ENCODE results near the gene PTH2. TPM values are rescaled to one million over a fixed set of nuclear protein-coding genes. Genes with fewer than 3 reads are reported as not detected.

The PTH2 gene
- total and polyA plus RNA-seq, 2 donors (not counting 3 experiments of a cell fraction or from before 2014, with no cell fraction given), result not detected

- H3K27me3 ChIP-seq (ENCODE audit: control insufficient read depth in 2 of 2, insufficient read depth in 2 of 2, low read length in 2 of 2), result no peaks in the 10 kb centered on the region
- dilution Hi-C loops (cut with MboI; ENCODE audit: extremely low pct_ligation_motif_present, low sequenced_read_pairs) (no loop called here), intact Hi-C loops (cut with micrococcal nuclease) (no loop called here)
- H4K20me1 ChIP-seq (replicated peaks; ENCODE audit: control insufficient read depth, extremely low read depth, insufficient read depth, low read length), result no peaks in the 10 kb centered on the region
- H3K4me2 ChIP-seq (ENCODE audit: insufficient read depth, low read length), result no peak overlapping the region
- no peaks in the 10 kb centered on the region for H3K9me1 ChIP-seq (replicated peaks; ENCODE audit: control insufficient read depth, extremely low read depth, insufficient read depth, low read length)
- ChIA-PET CTCF (interaction anchor here (0.9 to 3.6 kb wide), 10 partner anchors 13 to 204 kb away, joined by 3 to 17 read pairs (median 4); partner anchors contain the start of genes ALDH16A1, PIH1D1 and RPS11), POLR2A (interaction anchor here (0.9 kb wide), 1 partner anchor 19 kb away, joined by 3 read pairs; no protein-coding TSS in a partner anchor)
- no peaks in the 10 kb centered on the region for H3K9me3 ChIP-seq (replicated peaks; ENCODE audit: control insufficient read depth, insufficient read depth, low read length)
- TF ChIP-seq GATA2 (IDR thresholded peaks at IDR 0.05; ENCODE audit: insufficient read depth, insufficient read length, low read depth, low read length) (no peak), JUN (IDR thresholded peaks at IDR 0.05; ENCODE audit: borderline replicate concordance, insufficient read depth, insufficient read length, low read depth) (no peak), POLR2AphosphoS5 (IDR thresholded peaks at IDR 0.05; ENCODE audit: insufficient read depth, low read depth, low read length) (no peak), EZH2 (IDR thresholded peaks at IDR 0.05; ENCODE audit: borderline replicate concordance, low read depth, low read length, severe bottlenecking) (no peak), MYC (IDR thresholded peaks at IDR 0.05; ENCODE audit: low read depth, low read length) (no peak), CTCF (IDR thresholded peaks at IDR 0.05; ENCODE audit: extremely low read depth in 1 of 2, insufficient read depth in 1 of 2, low read depth in 1 of 2, low read length in 2 of 2) (no peak), FOS (IDR thresholded peaks at IDR 0.05; ENCODE audit: borderline replicate concordance, insufficient read depth, low read length) (no peak)
- TF ChIP-seq, protein P1, sequence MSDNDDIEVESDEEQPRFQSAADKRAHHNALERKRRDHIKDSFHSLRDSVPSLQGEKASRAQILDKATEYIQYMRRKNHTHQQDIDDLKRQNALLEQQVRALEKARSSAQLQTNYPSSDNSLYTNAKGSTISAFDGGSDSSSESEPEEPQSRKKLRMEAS (IDR thresholded peaks at IDR 0.05; ENCODE audit: insufficient read depth, insufficient read length), result no peak
- BruUV-seq (replicated peaks), result no TSS peak
- no peak overlapping the region for H3K9ac ChIP-seq (replicated peaks; ENCODE audit: extremely low read depth, insufficient read depth, low read length)
- DNase-seq (ENCODE audit: low read depth, low spot score), result no peak
- H3K79me2 ChIP-seq (ENCODE audit: control insufficient read depth, insufficient read depth, low read length), result no peaks in the 10 kb centered on the region
- H3K27ac ChIP-seq (ENCODE audit: insufficient read depth, low read depth, low read length), result no peak overlapping the region
- H2AFZ ChIP-seq (ENCODE audit: low read depth, low read length), result peak overlapping the region; percentile 5
- peak; percentile 71 for FAIRE-seq
- peaks cover 0 to 4% of the 10 kb centered on the region in 2 experiments for H3K36me3 ChIP-seq (ENCODE audit: control insufficient read depth in 2 of 2, extremely low read depth in 1 of 2, insufficient read depth in 2 of 2, low read length in 2 of 2)
- H3K4me3 ChIP-seq (replicated peaks in 1 of 3; ENCODE audit: insufficient read depth in 1 of 3, low read depth in 1 of 3, low read length in 3 of 3), result no peak overlapping the region
- H3K4me1 ChIP-seq (ENCODE audit: control insufficient read depth, extremely low read depth, insufficient read depth, low read length), result peaks cover 6% of the 10 kb centered on the region
These were observed 49.7 kb upstream of the PTH2 start for GRCh38 chr19:49472936-49473335.
